AG09309 (cell line): Measurements from ENCODE around the gene ST7.

Experiments
- DNase-seq: peaks from one replicate; pipeline ENCODE4 v3.0.0-alpha.2; 2010; ENCODE audit warnings: low read depth
- H3K4me3 ChIP-seq: 2 replicates; pipeline ENCODE4 v1.5.1; 2011; ENCODE audit warnings: mild to moderate bottlenecking, low read depth, low read length, moderate library complexity; ENCODE audit not compliant: control insufficient read depth
- TF ChIP-seq, protein P1 (sequence below): IDR thresholded peaks from 2 replicates; pipeline ENCODE4 v1.5.1; 2011; ENCODE audit warnings: mild to moderate bottlenecking, low read depth, low read length, inconsistent platforms; ENCODE audit not compliant: insufficient read depth, control insufficient read depth; ENCODE audit errors: missing control alignments

The ST7 gene, protein sequence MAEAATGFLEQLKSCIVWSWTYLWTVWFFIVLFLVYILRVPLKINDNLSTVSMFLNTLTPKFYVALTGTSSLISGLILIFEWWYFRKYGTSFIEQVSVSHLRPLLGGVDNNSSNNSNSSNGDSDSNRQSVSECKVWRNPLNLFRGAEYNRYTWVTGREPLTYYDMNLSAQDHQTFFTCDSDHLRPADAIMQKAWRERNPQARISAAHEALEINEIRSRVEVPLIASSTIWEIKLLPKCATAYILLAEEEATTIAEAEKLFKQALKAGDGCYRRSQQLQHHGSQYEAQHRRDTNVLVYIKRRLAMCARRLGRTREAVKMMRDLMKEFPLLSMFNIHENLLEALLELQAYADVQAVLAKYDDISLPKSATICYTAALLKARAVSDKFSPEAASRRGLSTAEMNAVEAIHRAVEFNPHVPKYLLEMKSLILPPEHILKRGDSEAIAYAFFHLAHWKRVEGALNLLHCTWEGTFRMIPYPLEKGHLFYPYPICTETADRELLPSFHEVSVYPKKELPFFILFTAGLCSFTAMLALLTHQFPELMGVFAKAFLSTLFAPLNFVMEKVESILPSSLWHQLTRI

DNA sequence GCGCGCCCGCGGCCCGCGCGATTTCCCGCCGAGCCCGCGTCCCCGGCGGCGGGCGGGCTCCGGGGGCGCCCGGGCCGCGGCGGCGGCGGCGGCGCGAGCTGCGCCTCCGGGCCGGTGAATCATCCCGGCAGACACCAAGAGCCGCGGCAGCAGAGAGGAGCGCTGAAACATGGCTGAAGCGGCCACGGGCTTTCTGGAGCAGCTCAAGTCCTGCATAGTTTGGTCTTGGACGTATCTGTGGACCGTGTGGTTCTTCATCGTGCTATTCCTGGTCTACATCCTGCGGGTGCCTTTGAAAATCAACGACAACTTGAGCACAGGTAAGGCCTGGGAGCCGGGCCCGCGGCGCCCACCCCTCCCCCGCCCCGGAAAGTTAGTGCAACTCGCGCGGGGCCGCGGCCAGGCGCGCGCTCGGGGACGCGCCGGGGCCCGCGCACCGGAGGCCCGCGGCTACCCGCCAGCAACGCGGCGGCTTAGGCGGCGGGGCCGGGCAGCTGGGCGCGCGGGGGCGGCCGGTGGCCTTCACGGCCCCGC lies at the start of gene ST7:
Gene ST7, plus strand, starts transcription at position 130 of the 534 bp plus-strand sequence. Its CDS starts 40 bp downstream, at position 170.
- no peak for DNase-seq
- TF ChIP-seq, protein P1, sequence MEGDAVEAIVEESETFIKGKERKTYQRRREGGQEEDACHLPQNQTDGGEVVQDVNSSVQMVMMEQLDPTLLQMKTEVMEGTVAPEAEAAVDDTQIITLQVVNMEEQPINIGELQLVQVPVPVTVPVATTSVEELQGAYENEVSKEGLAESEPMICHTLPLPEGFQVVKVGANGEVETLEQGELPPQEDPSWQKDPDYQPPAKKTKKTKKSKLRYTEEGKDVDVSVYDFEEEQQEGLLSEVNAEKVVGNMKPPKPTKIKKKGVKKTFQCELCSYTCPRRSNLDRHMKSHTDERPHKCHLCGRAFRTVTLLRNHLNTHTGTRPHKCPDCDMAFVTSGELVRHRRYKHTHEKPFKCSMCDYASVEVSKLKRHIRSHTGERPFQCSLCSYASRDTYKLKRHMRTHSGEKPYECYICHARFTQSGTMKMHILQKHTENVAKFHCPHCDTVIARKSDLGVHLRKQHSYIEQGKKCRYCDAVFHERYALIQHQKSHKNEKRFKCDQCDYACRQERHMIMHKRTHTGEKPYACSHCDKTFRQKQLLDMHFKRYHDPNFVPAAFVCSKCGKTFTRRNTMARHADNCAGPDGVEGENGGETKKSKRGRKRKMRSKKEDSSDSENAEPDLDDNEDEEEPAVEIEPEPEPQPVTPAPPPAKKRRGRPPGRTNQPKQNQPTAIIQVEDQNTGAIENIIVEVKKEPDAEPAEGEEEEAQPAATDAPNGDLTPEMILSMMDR: no peak

DNA sequence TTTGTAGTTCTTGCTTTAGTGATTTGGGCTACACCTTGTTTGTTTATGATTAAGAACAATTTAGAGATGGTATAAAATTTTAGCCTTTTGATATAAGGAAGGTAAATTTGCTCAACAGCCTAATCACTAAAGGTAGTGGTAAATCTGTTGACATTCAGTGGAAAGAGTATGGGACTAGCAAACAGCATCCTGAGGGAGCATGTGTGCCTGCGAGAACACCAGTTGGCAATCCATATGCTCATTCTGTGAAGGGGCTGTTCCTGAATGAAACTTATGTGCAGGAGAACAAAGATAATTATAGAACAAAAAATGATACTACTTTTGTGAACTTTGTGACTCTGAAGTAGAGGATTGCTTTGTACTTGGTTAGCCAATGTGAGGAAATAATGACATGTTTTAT lies 46.9 kb upstream of the ST7 start:
- DNase-seq: no peak
- TF ChIP-seq, protein P1: no peak

More for the DNA sequence above, at the start of gene ST7:
- peak within 1 kb of the TSS; percentile 82 for H3K4me3 ChIP-seq

DNA sequence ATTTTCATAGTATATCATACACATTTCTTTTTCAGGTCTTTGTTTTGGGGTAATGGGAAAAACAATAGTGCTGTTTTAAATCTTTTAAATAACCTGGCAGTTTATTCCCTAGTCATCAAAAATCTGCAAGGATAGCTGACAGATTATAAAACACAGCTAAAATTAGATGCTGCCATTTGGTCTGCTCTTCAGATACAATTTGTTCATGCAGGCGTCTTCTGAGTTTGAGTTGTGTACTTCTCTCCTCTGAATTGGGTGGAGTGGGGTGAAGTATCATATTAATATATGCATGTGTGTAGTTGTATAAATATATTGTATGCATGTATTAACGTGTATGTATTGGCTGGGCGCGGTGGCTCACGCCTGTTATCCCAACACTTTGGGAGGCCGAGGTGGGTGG lies 42.9 kb upstream of the ST7 start:
- H3K4me3 ChIP-seq: no peak overlapping the region
- DNase-seq: no peak
- TF ChIP-seq, protein P1: no peak

More for the DNA sequence above, 46.9 kb upstream of the ST7 start:
- H3K4me3 ChIP-seq: no peak overlapping the region

DNA sequence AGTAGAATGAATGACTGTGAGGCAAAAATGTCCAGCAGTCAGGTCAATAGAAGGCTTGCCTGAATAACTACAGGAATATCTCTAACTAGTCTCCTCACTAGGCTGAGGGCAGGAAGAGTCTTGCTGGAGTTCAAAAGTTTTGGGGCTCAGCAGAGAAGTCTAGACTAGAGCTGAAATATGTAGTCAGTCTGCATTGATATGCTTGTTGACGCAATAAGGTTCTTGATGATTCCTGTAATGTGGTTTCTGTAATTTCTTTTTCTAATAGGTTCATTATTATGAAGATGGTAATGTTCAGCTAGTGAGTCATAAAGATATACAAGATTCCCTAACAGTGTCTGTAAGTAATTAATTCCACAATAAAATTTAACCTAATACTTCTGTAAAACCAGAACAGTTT lies 41.5 kb upstream of the ST7 start:
- H3K4me3 ChIP-seq: no peak overlapping the region
- DNase-seq: no peak
- TF ChIP-seq, protein P1: no peak

DNA sequence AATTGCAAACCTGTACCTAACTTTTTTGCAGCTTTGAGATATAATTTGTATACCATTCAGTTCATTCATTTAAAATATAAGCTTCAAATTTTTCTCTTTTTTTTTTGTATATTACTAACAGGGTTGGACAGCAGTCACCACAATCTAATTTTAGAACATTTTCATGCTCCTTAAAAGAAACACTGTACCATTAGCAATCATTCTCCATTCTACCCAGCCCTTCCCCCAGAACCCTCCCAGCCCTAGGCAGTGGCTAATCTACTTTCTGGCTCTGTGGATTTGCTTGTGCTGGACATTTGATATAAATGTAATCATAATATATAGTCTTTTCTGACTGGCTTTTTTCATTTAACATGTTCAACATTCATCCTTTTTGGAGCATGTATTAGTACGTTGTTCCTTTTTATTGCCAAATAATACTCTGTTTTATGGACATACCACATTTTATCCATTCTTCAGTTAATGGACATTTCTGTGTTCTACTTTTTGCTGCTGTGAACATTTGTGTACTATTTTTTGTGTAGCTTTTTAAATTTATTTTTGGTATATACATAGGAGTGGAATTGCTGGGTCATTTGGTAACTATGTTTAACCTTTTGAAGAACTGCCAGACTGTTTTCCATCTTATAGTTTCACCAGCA lies 40.9 kb upstream of the ST7 start:
- DNase-seq: no peak
- no peak overlapping the region for H3K4me3 ChIP-seq
- TF ChIP-seq, protein P1: no peak

DNA sequence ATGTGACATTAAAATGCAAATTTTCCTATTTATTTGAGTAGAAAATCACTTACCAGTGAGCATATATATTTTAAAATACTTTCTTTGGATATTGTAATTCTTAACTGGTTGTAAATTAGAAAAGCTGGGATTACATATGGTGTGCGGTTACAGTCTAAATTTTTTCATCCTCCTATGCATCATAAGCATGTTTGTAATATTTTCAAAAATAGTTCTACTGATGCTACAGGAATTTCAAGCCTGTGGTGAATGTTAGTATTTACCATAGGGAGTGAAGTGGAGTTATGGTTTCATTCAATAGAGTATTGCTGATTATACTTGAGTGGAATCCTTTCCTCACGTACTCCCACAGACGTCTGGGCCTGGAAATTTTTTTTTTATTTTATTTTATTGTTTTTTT lies 34.6 kb upstream of the ST7 start:
- H3K4me3 ChIP-seq: no peak overlapping the region
- no peak for DNase-seq
- TF ChIP-seq, protein P1: no peak
